Trophoblast cell (in vitro differentiated cells and primary cell): ENCODE results near the gene FAM219A.
A peak's percentile ranks its signal among the peaks of the same experiment; 100 is the strongest.

Source experiments
- DNase-seq, 2 donors: peaks; one replicate each; pipeline ENCODE4 v3.0.0-alpha.2; 2016
- H2AFZ ChIP-seq: 2 replicates; pipeline ENCODE4 v1.6.1; 2013; ENCODE audit warnings: low read length, moderate library complexity, mild to moderate bottlenecking; ENCODE audit not compliant: insufficient read depth, poor library complexity
- H2AK5ac ChIP-seq: 2 replicates; pipeline ENCODE4 v1.6.1; 2013; ENCODE audit warnings: mild to moderate bottlenecking, low read length
- H2BK120ac ChIP-seq: 2 replicates; pipeline ENCODE4 v1.6.1; 2013; ENCODE audit warnings: low read length, mild to moderate bottlenecking, moderate library complexity; ENCODE audit not compliant: insufficient read depth, poor library complexity
- H2BK12ac ChIP-seq: 2 replicates; pipeline ENCODE4 v1.6.1; 2013; ENCODE audit warnings: mild to moderate bottlenecking, low read length, moderate library complexity
- H2BK5ac ChIP-seq: 2 replicates; pipeline ENCODE4 v1.6.1; 2013; ENCODE audit warnings: low read length, low read depth, moderate library complexity, mild to moderate bottlenecking; ENCODE audit not compliant: poor library complexity
- H3K14ac ChIP-seq: 2 replicates; pipeline ENCODE4 v1.6.1; 2013; ENCODE audit warnings: mild to moderate bottlenecking, low read length
- H3K18ac ChIP-seq: 2 replicates; pipeline ENCODE4 v1.6.1; 2013; ENCODE audit warnings: mild to moderate bottlenecking, low read length
- H3K23ac ChIP-seq: 2 replicates; pipeline ENCODE4 v1.6.1; 2013; ENCODE audit warnings: low read length
- H3K27ac ChIP-seq: 2 replicates; pipeline ENCODE4 v1.5.1; 2013; ENCODE audit warnings: low read depth, mild to moderate bottlenecking, inconsistent platforms, low read length, moderate library complexity
- H3K27me3 ChIP-seq: 2 replicates; pipeline ENCODE4 v1.6.1; 2013; ENCODE audit warnings: inconsistent platforms, mild to moderate bottlenecking, low read length, moderate library complexity; ENCODE audit not compliant: insufficient read depth
- H3K36me3 ChIP-seq, 2 experiments: 1 replicate in 1 of 2; 2 replicates in 1 of 2; pipeline ENCODE4 v1.6.1; 2013; ENCODE audit warnings: low read length in 2 of 2, mild to moderate bottlenecking in 2 of 2, moderate library complexity in 1 of 2; ENCODE audit not compliant: insufficient read depth in 2 of 2, control insufficient read depth in 1 of 2
- H3K4ac ChIP-seq: 2 replicates; pipeline ENCODE4 v1.6.1; 2013; ENCODE audit warnings: low read depth, mild to moderate bottlenecking, low read length, moderate library complexity
- H3K4me1 ChIP-seq, 2 experiments: 1 replicate in 1 of 2; 2 replicates in 1 of 2; pipeline ENCODE4 v1.6.1; 2013; ENCODE audit warnings: low read length in 2 of 2, mild to moderate bottlenecking in 2 of 2, moderate library complexity in 1 of 2; ENCODE audit not compliant: insufficient read depth in 2 of 2, control insufficient read depth in 1 of 2
- H3K4me2 ChIP-seq: 2 replicates; pipeline ENCODE4 v1.6.1; 2013; ENCODE audit warnings: inconsistent platforms, mild to moderate bottlenecking, low read length, moderate library complexity
- H3K4me3 ChIP-seq: 2 replicates; pipeline ENCODE4 v1.5.1; 2013; ENCODE audit warnings: mild to moderate bottlenecking, low read depth, low read length, inconsistent platforms
- H3K79me1 ChIP-seq: one replicate; pipeline ENCODE4 v1.6.1; 2013; ENCODE audit warnings: low read length
- H3K79me2 ChIP-seq: 2 replicates; pipeline ENCODE4 v1.6.1; 2013; ENCODE audit warnings: low read length, mild to moderate bottlenecking; ENCODE audit not compliant: control insufficient read depth, insufficient read depth, poor library complexity
- H3K9ac ChIP-seq: 2 replicates; pipeline ENCODE4 v1.6.1; 2013; ENCODE audit warnings: mild to moderate bottlenecking, low read length
- H3K9me3 ChIP-seq: 2 replicates; pipeline ENCODE4 v1.6.1; 2013; ENCODE audit warnings: low read depth, mild to moderate bottlenecking, control low read depth, inconsistent platforms, low read length; ENCODE audit not compliant: insufficient read depth
- H4K12ac ChIP-seq: 2 replicates; pipeline ENCODE4 v1.6.1; 2013; ENCODE audit warnings: low read depth, mild to moderate bottlenecking, low read length, moderate library complexity
- H4K8ac ChIP-seq: 2 replicates; pipeline ENCODE4 v1.6.1; 2013; ENCODE audit warnings: low read depth, mild to moderate bottlenecking, low read length, moderate library complexity
- H4K91ac ChIP-seq: one replicate; pipeline ENCODE4 v1.6.1; 2013; ENCODE audit warnings: low read depth, mild to moderate bottlenecking, low read length, moderate library complexity
- WGBS: extraction: QIAGEN DNeasy Blood & Tissue Kit; methylation state at CpG from one replicate; pipeline ENCODE4 v1.1.7; 2013; ENCODE audit warnings: missing lambda C conversion rate; ENCODE audit not compliant: insufficient read length, insufficient coverage; ENCODE audit errors: extremely low coverage; 5-methylcytosine and 5-hydroxymethylcytosine counted together

The FAM219A gene

GRCh38 chr9:34459356-34459755, 986 bp upstream of the FAM219A start:
- Histone ChIP-seq H3K9me3 (no peaks in the 10 kb centered on the region), H2BK120ac (no peak overlapping the region), H3K27me3 (no peaks in the 10 kb centered on the region), H4K91ac (no peak overlapping the region), H3K23ac (no peak overlapping the region), H2BK12ac (no peak overlapping the region), H2BK5ac (no peak overlapping the region), H2AFZ (no peak overlapping the region), H2AK5ac (no peak overlapping the region), H3K27ac (no peak overlapping the region), H4K12ac (no peak overlapping the region), H3K4ac (no peak overlapping the region), H3K4me2 (no peak overlapping the region), H3K79me2 (peaks cover 5% of the 10 kb centered on the region), H3K79me1 (peaks cover 10% of the 10 kb centered on the region), H4K8ac (no peak overlapping the region), H3K18ac (no peak overlapping the region), H3K9ac (no peak overlapping the region), H3K4me3 (no peak overlapping the region), H3K14ac (no peak overlapping the region), H3K36me3 (no peaks in the 10 kb centered on the region), H3K4me1 (peaks cover 4 to 9% of the 10 kb centered on the region in 2 experiments)
- WGBS: no CpG with 5 or more reads among the region's 14 CpGs
- DNase-seq: no peak

DNA sequence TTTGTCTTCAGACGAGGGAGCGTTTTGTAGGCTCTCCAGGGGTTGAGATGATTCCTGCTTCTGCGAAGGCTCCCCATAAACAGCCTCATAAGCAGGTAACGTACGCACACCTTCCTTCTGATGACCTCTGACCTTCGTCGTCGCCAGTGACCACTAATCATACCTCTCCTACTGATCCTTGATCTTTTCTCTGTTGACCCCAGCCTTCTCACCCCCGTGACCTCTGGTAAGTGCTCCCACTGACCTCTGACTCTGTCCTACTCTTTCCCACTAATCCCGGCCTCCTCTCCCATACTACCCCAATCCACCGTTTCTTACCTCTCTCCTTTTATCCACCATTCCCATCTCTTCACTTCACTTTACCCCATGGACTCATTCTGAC, 580 bp upstream of the FAM219A start:
- no peak overlapping the region for H2AK5ac ChIP-seq
- H3K4me3 ChIP-seq: no peak overlapping the region
- H3K27me3 ChIP-seq: no peaks in the 10 kb centered on the region
- no peak overlapping the region for H3K18ac ChIP-seq
- peak overlapping the region; percentile 1 for H4K8ac ChIP-seq
- H3K36me3 ChIP-seq: no peaks in the 10 kb centered on the region
- H3K79me1 ChIP-seq: peaks cover 10% of the 10 kb centered on the region
- H2BK5ac ChIP-seq: no peak overlapping the region
- H3K4me1 ChIP-seq: peaks cover 4 to 9% of the 10 kb centered on the region in 2 experiments
- no peak overlapping the region for H3K23ac ChIP-seq
- H3K9ac ChIP-seq: no peak overlapping the region
- H3K27ac ChIP-seq: no peak overlapping the region
- no peaks in the 10 kb centered on the region for H3K9me3 ChIP-seq
- H2BK12ac ChIP-seq: no peak overlapping the region
- H3K4me2 ChIP-seq: peak overlapping the region; percentile 83
- H2BK120ac ChIP-seq: no peak overlapping the region
- H4K91ac ChIP-seq: no peak overlapping the region
- peak overlapping the region; percentile 82 for H2AFZ ChIP-seq
- H3K14ac ChIP-seq: no peak overlapping the region
- no peak overlapping the region for H3K4ac ChIP-seq
- no peak overlapping the region for H4K12ac ChIP-seq
- peaks cover 5% of the 10 kb centered on the region for H3K79me2 ChIP-seq
- DNase-seq: no peak
- 100% methylated on average over 1 of the region's 11 CpGs for WGBS

DNA sequence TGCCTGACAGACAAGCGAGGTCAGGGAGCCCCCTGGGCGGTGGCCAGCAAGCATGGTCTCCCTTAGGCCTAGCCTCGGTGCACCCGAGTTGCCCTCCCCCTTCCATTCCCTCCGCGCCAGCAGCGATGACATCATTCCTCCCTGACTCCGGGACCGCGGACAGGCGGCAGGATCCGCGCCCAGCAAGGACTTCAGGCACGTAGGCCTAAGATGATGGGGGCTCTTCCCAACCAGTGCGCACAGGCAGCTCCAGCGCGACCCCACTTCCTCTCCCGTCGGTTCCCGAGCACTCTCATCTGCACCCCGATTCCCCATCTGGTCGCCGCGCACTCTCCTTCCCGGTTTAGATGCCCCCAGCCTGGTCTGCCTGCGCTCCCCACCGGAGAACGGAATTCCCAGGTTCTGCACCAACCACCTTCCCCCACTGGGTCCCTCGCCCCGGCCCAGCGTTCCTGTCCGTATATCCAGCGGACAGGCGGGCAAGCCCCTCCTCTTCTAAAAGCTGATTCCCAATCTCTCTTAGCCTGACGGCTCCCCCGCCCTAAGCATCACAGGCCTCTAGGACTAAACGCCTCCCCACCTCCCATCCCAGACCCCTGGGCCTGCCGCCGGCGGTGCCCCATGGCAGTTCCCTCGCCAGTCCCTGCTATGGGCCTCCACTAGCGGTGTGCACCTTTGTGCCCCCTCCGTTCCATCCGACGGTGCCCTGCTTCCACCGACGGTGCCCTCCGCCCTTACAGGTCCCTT, 931 bp downstream of the FAM219A start:
- Histone ChIP-seq H3K14ac (peak overlapping the region; percentile 49), H4K12ac (peak overlapping the region; percentile 64), H3K4ac (peak overlapping the region; percentile 89), H2BK12ac (no peak overlapping the region), H3K79me2 (peaks cover 5% of the 10 kb centered on the region), H2AFZ (peak overlapping the region; percentile 13), H2BK5ac (no peak overlapping the region), H3K4me3 (peak overlapping the region; percentile 89), H3K9me3 (no peaks in the 10 kb centered on the region), H3K4me2 (peak overlapping the region; percentile 95), H3K9ac (peak overlapping the region; percentile 67), H4K91ac (peak overlapping the region; percentile 45), H3K27me3 (no peaks in the 10 kb centered on the region), H2AK5ac (peak overlapping the region; percentile 55), H3K36me3 (no peaks in the 10 kb centered on the region), H3K23ac (no peak overlapping the region), H4K8ac (peak overlapping the region; percentile 32), H2BK120ac (peak overlapping the region; percentile 38), H3K79me1 (peaks cover 10% of the 10 kb centered on the region), H3K27ac (peak overlapping the region; percentile 37), H3K18ac (peak overlapping the region; percentile 86), H3K4me1 (peaks cover 4 to 12% of the 10 kb centered on the region in 2 experiments)
- WGBS: no CpG with 5 or more reads among the region's 48 CpGs
- DNase-seq: peak; percentile 46 to 73

DNA sequence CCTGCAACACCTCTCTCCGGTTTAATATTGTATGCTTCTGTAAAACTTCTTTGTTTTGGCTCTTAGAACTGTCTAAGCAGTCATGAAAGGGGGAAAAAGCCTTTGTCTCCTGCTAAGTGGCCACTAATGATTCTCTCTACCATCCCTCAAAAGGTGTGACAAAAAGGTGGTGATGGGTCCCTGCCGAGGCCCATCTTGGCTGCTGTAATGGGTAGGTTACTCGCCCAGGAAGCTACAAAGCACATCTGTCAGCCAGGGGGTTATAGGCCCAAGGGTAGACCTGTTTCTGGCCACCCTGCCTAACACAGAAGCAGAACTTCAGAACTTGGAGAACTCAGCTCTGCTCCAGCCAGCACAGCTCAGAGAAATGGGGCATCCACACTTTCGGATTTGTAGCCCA, 1.6 kb downstream of the FAM219A start:
- no CpG with 5 or more reads among the region's 4 CpGs for WGBS
- no peaks in the 10 kb centered on the region for H3K27me3 ChIP-seq
- DNase-seq: no peak

More for the DNA sequence above, 1.6 kb downstream of the FAM219A start:
- Histone ChIP-seq H4K12ac (no peak overlapping the region), H3K14ac (peak overlapping the region; percentile 7), H3K4me1 (peaks cover 4 to 12% of the 10 kb centered on the region in 2 experiments), H3K4me3 (peak overlapping the region; percentile 89), H2AFZ (peak overlapping the region; percentile 0), H3K18ac (peak overlapping the region; percentile 22), H3K9ac (peak overlapping the region; percentile 67), H2BK12ac (no peak overlapping the region), H3K79me1 (peaks cover 10% of the 10 kb centered on the region), H2AK5ac (no peak overlapping the region), H3K9me3 (no peaks in the 10 kb centered on the region), H3K79me2 (peaks cover 5% of the 10 kb centered on the region), H2BK120ac (no peak overlapping the region), H3K4me2 (peak overlapping the region; percentile 95), H3K36me3 (no peaks in the 10 kb centered on the region), H4K91ac (peak overlapping the region; percentile 11), H3K27ac (no peak overlapping the region), H4K8ac (peak overlapping the region; percentile 32), H3K23ac (no peak overlapping the region), H2BK5ac (no peak overlapping the region), H3K4ac (peak overlapping the region; percentile 47)
